H54 (cell line): ENCODE results near the gene ZNF92.
"Not testable (repeated sequence)": the region's sequence is repeated elsewhere in the genome, so short reads cannot be mapped to it uniquely, and the experiment has no call there.

Experiments
- DNase-seq: peaks from one replicate; pipeline ENCODE4 v3.0.0; 2011; ENCODE audit warnings: low spot score, mixed read lengths; ENCODE audit not compliant: insufficient read length
- FAIRE-seq: peaks from 3 replicates; lab custom pipeline; 2011; peaks lifted over from hg19 to GRCh38; lab: Jason Lieb, UNC
- POLR2A ChIP-seq: IDR thresholded peaks from 2 replicates; pipeline ENCODE4 v1.6.1; 2011; ENCODE audit warnings: low read depth, mild to moderate bottlenecking, low read length

Gene ZNF92

GRCh38 chr7:65444899-65445823 lies 71.5 kb downstream of the ZNF92 start:
- DNase-seq (no peak), FAIRE-seq (no peak)
- no peak for TF ChIP-seq POLR2A

GRCh38 chr7:65447041-65447440 lies 73.4 kb downstream of the ZNF92 start:
- not testable (repeated sequence) for FAIRE-seq, DNase-seq

GRCh38 chr7:65448816-65449504 lies 75.3 kb downstream of the ZNF92 start:
- DNase-seq (peak; percentile 12), FAIRE-seq (peak; percentile 58)
- no peak for TF ChIP-seq POLR2A

DNA sequence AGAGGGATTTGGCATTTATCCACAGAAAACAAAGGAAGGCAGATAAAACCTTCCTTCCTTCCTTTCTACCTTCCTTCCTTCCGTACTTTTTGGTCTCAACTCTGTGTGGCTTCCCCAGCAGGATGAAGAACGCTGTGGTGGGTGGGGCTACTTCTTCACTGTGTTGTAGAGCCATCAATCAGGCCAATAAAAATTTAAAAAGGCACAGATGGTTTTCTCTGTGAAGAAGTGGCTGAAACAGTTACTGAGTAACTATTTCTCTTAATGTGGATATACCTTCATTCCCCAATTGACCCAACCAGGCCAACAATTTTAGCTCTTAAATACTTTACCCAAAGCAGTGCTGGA lies 75.8 kb downstream of the ZNF92 start:
- no peak for DNase-seq
- no peak for TF ChIP-seq POLR2A
- no peak for FAIRE-seq
